Neuron (in vitro differentiated cells): ENCODE measurements around the gene FHL5.

Experiments
- H2AFZ ChIP-seq: one replicate; pipeline ENCODE4 v1.6.1; 2013; ENCODE audit warnings: low read depth, mild to moderate bottlenecking, inconsistent platforms, low read length, moderate library complexity
- H3K27me3 ChIP-seq: one replicate; pipeline ENCODE4 v1.6.1; 2013; ENCODE audit warnings: low read length; ENCODE audit not compliant: insufficient read depth
- H3K36me3 ChIP-seq: one replicate; pipeline ENCODE4 v1.6.1; 2013; ENCODE audit warnings: low read length; ENCODE audit not compliant: insufficient read depth
- H3K4me1 ChIP-seq: one replicate; pipeline ENCODE4 v1.6.1; 2013; ENCODE audit warnings: low read length; ENCODE audit not compliant: insufficient read depth
- H3K4me3 ChIP-seq: 2 replicates; pipeline ENCODE4 v1.5.1; 2013; ENCODE audit warnings: mild to moderate bottlenecking, low read length, moderate library complexity
- H3K9me3 ChIP-seq: one replicate; pipeline ENCODE4 v1.6.1; 2013; ENCODE audit warnings: low read length

Gene FHL5

DNA sequence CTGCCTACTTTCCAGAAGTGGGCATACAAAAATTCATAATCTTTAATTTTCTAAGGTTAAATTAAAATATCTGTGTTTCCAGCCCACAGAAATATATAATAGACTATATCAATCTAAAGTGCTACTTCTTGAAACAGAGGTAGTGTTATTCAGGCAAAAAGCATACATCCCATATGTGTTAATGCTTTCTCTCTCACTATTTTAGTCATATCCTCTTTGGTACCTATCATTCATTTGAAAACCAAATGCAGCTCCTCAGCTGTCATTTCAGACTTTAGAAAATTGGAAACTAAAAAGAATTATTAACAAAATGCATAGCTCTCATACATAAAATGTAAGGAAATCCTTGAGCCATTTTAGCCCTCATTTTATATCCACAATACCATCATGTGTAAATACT, 925 bp downstream of the FHL5 start:
- Histone ChIP-seq H3K9me3 (no peaks in the 10 kb centered on the region), H3K4me3 (no peak overlapping the region), H3K36me3 (no peaks in the 10 kb centered on the region), H3K4me1 (no peaks in the 10 kb centered on the region), H2AFZ (no peak overlapping the region), H3K27me3 (no peaks in the 10 kb centered on the region)

GRCh38 chr6:96570053-96570452, 7.1 kb downstream of the FHL5 start:
- H3K9me3 ChIP-seq, result no peaks in the 10 kb centered on the region
- no peaks in the 10 kb centered on the region for H3K36me3 ChIP-seq
- no peaks in the 10 kb centered on the region for H3K27me3 ChIP-seq
- H3K4me1 ChIP-seq, result no peaks in the 10 kb centered on the region
- H3K4me3 ChIP-seq, result no peak overlapping the region
- no peak overlapping the region for H2AFZ ChIP-seq

DNA sequence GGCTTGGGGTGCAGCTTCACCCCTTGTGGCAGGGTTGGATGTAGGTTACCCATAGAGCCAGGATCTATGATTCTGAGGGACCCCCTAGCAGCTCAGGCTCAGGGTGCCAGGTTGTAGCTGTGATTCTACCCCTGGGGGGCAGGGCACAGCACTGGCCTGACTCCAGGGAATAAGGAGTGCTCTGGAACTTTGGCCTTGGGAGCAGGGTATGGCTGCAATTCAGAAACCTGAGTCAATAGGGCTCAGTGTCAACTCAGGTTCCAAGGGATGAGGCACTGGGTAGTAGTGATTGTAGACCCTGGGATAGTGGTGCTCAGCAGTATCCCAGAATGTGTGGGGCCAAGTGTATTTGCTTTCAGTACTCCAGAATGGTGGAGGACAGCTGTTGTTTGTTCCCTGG, 8.6 kb downstream of the FHL5 start:
- Histone ChIP-seq H3K9me3 (no peaks in the 10 kb centered on the region), H2AFZ (no peak overlapping the region), H3K4me1 (no peaks in the 10 kb centered on the region), H3K36me3 (no peaks in the 10 kb centered on the region), H3K4me3 (no peak overlapping the region), H3K27me3 (no peaks in the 10 kb centered on the region)

DNA sequence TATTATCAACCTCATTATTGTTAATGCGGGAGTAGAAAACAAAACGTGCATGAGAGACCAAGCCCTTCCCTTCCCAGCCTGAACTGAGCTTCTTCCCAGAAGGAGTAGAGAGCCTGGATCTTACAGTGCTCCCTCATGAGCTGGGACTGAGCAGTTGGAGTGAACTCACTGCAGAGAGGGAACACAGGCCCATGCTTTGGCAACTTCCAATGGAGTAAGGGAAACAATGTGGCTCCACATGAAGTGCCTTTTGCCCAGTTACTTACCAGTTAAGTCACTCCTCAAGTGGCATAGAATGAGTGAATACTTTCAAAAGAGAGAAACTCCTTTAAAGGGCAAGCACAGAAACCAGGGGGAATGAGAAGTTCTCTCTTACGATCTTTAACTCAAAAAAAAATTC, 12.4 kb downstream of the FHL5 start:
- Histone ChIP-seq H3K4me3 (no peak overlapping the region), H3K4me1 (no peaks in the 10 kb centered on the region), H3K36me3 (no peaks in the 10 kb centered on the region), H3K27me3 (no peaks in the 10 kb centered on the region), H2AFZ (no peak overlapping the region), H3K9me3 (no peaks in the 10 kb centered on the region)

DNA sequence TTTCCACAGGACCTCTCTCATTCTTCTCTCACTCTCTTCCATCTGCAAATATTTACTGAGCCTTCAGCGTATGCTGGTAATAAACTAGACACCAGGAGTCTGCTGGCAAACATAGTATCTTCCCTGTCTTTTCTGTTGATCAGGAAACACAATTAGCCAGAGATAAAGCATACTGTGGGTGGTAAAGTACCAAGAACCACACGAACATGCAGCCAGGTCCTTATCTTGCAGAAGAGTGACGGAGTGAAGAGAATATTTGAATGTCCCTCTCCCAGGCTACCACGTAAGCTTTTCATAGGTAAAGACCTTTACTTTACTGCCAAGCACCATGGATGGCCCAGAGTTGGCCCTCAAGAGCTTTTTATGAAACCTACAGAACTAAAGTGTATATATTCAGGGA, 13.3 kb downstream of the FHL5 start:
- no peak overlapping the region for H3K4me3 ChIP-seq
- H3K36me3 ChIP-seq, result no peaks in the 10 kb centered on the region
- no peaks in the 10 kb centered on the region for H3K27me3 ChIP-seq
- no peaks in the 10 kb centered on the region for H3K4me1 ChIP-seq
- H3K9me3 ChIP-seq, result no peaks in the 10 kb centered on the region
- no peak overlapping the region for H2AFZ ChIP-seq

DNA sequence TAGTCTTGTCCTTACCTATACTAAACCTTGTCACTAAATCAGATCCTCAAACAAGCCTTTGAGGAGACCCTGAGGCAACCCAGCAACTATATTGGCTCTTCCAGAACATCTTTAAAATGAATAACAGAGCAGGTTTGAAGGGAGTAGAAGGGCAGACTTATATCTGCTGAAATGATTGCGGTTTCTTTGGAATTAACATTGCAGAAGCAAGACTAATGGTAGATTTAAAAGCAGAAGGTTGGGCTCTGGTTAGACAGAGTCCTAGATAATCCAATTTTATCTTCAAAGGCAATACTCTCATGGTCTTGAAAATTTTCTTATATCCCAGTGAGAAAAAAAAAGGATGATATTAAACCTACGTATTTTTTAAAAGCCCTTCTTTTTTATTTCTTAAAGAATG, 19.1 kb downstream of the FHL5 start:
- H3K36me3 ChIP-seq, result no peaks in the 10 kb centered on the region
- no peak overlapping the region for H2AFZ ChIP-seq
- no peaks in the 10 kb centered on the region for H3K4me1 ChIP-seq
- H3K27me3 ChIP-seq, result no peaks in the 10 kb centered on the region
- H3K9me3 ChIP-seq, result no peaks in the 10 kb centered on the region
- no peak overlapping the region for H3K4me3 ChIP-seq

GRCh38 chr6:96582436-96582835, 19.5 kb downstream of the FHL5 start:
- no peaks in the 10 kb centered on the region for H3K27me3 ChIP-seq
- H3K36me3 ChIP-seq, result no peaks in the 10 kb centered on the region
- no peak overlapping the region for H3K4me3 ChIP-seq
- H3K9me3 ChIP-seq, result no peaks in the 10 kb centered on the region
- H2AFZ ChIP-seq, result no peak overlapping the region
- no peaks in the 10 kb centered on the region for H3K4me1 ChIP-seq

GRCh38 chr6:96604420-96604819, 41.5 kb downstream of the FHL5 start:
- H3K4me1 ChIP-seq, result no peaks in the 10 kb centered on the region
- no peak overlapping the region for H3K4me3 ChIP-seq
- no peak overlapping the region for H2AFZ ChIP-seq
- H3K9me3 ChIP-seq, result no peaks in the 10 kb centered on the region
- H3K36me3 ChIP-seq, result no peaks in the 10 kb centered on the region
- H3K27me3 ChIP-seq, result no peaks in the 10 kb centered on the region

GRCh38 chr6:96608074-96608473, 45.1 kb downstream of the FHL5 start:
- Histone ChIP-seq H3K4me3 (no peak overlapping the region), H3K9me3 (no peaks in the 10 kb centered on the region), H3K36me3 (no peaks in the 10 kb centered on the region), H3K4me1 (no peaks in the 10 kb centered on the region), H3K27me3 (no peaks in the 10 kb centered on the region), H2AFZ (no peak overlapping the region)

DNA sequence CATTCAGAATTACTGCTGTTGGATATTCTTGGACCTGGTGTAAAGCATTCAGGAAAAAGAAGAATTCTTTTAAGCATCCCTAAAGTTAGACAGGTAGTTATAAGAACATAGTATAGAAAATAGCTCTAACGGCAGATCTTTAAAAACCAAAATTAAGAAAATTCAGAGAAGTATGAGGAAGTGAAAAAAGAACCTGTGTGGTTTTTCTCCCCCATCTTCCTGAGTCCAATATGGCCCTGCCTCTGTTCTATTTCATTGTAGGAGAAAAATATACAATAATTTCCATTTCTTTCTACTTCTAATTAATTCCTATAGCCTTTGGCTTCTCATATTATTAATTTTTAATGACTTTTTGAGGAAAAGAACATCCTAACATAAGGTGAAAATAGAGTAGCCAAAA, 47.1 kb downstream of the FHL5 start:
- no peaks in the 10 kb centered on the region for H3K36me3 ChIP-seq
- H3K4me1 ChIP-seq, result no peaks in the 10 kb centered on the region
- H3K9me3 ChIP-seq, result no peaks in the 10 kb centered on the region
- H3K27me3 ChIP-seq, result peaks cover 2% of the 10 kb centered on the region
- H3K4me3 ChIP-seq, result no peak overlapping the region
- H2AFZ ChIP-seq, result no peak overlapping the region

DNA sequence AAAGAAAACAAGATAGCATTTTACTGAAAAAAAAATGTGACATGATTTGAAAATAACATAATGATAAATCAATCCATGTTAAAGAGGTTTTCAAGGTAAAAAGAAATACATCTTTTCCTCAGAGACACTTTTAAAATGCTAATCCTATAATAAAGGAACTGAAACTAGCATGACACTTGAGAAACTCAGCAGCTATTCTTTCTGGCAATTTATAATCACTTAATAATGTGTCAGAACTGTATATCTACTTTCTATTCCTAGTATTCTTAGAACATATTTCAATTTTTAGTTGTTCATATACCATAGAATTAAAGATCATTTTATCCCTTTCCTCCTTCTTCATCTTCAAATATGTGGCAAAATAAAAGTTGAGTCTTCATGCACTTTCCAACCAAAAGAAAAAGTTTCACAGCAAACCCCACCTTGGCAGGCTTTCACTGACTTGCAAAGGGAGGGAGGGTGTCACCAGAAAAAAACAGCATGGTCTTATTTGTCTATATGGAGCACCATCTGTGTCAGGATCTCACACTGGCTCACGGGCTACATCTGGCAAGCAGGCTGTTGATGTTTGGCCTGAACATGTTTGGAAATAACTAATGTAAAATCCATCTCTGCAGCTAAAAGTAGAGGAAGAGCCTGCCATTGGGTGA, 48.5 kb downstream of the FHL5 start:
- Histone ChIP-seq H3K4me3 (no peak overlapping the region), H3K4me1 (no peaks in the 10 kb centered on the region), H3K9me3 (no peaks in the 10 kb centered on the region), H2AFZ (no peak overlapping the region), H3K36me3 (no peaks in the 10 kb centered on the region), H3K27me3 (peaks cover 2% of the 10 kb centered on the region)

- H2AFZ ChIP-seq, result no peak overlapping the region
- H3K27me3 ChIP-seq, result peaks cover 2% of the 10 kb centered on the region
- H3K36me3 ChIP-seq, result no peaks in the 10 kb centered on the region
- H3K4me1 ChIP-seq, result no peaks in the 10 kb centered on the region
- no peak overlapping the region for H3K4me3 ChIP-seq
- no peaks in the 10 kb centered on the region for H3K9me3 ChIP-seq
Measured at GRCh38 chr6:96613291-96613999, 50.5 kb downstream of the FHL5 start.

DNA sequence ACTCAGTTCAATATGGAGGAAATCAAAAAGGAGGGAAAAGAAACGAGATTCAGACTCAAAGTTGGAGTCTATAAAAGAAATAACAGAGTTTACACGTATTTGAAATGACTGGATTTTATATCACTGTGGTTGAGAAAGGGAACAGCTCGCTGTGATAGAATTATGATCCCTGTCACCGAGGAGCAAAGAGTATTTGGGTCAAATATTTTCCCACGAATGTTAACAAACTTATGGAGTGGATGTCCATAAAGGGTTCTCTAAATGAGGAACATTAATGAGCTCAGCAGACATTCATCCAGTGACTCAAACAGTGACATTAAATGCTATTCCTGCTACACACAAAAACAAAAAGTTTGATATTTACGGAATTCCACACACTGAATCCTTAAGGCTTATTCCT, 57.9 kb downstream of the FHL5 start:
- Histone ChIP-seq H3K9me3 (no peaks in the 10 kb centered on the region), H2AFZ (no peak overlapping the region), H3K27me3 (peaks cover 2% of the 10 kb centered on the region), H3K4me3 (no peak overlapping the region), H3K4me1 (no peaks in the 10 kb centered on the region), H3K36me3 (no peaks in the 10 kb centered on the region)

- Histone ChIP-seq H3K9me3 (no peaks in the 10 kb centered on the region), H3K4me1 (no peaks in the 10 kb centered on the region), H2AFZ (no peak overlapping the region), H3K27me3 (peaks cover 2% of the 10 kb centered on the region), H3K36me3 (no peaks in the 10 kb centered on the region), H3K4me3 (no peak overlapping the region)
Measured at GRCh38 chr6:96621983-96622382, 59.1 kb downstream of the FHL5 start.
